GM12875 (cell line): ENCODE results near the gene MED25.

Source experiments
- H3K4me3 ChIP-seq: one replicate; pipeline ENCODE4 v1.5.1; 2011; ENCODE audit warnings: low read depth, low read length, control low read depth
- TF ChIP-seq, protein P1 (sequence below): IDR thresholded peaks from 2 replicates; pipeline ENCODE4 v1.5.1; 2011; ENCODE audit warnings: low read depth, mild to moderate bottlenecking, control low read depth, inconsistent platforms, low read length, moderate library complexity, borderline replicate concordance; ENCODE audit not compliant: insufficient read depth

Gene MED25

DNA sequence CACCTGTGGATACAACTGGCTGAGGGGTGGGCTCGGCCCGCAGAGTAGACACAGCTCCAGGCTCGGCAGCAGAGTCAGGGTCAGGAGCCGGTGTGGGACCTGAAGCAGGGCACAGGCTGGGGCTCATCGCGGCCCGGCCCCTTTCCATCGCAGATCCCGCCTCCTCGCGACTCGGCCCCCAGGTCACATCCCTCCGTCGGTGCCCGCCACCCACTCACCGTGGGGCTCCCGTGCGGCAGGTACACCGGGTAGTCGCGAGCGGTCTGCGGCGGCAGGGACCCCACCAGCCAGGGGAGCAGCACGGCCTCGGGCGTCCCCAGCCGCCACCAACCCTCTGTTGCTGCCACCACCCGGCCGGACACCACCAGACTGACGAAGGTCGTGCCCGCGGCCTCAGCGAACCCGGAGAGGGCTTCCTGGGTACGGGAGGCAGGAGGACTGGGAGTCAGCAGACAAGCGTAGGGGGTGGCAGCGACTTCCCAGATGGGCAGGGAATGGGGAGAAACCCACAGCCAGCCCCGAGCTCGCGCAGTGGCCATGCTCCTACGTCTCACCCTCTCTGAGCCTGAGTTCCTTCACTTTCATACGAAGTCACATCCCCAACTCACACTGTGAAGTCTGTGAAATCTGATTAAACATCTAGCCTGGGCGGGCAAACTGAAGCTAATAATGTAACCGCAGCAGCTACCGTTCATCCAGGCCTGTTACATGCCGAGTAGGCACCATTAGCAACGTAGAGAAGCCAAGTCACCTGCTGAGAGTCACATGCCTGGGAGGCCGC is 8.7 kb upstream of the MED25 start:
- TF ChIP-seq, protein P1, sequence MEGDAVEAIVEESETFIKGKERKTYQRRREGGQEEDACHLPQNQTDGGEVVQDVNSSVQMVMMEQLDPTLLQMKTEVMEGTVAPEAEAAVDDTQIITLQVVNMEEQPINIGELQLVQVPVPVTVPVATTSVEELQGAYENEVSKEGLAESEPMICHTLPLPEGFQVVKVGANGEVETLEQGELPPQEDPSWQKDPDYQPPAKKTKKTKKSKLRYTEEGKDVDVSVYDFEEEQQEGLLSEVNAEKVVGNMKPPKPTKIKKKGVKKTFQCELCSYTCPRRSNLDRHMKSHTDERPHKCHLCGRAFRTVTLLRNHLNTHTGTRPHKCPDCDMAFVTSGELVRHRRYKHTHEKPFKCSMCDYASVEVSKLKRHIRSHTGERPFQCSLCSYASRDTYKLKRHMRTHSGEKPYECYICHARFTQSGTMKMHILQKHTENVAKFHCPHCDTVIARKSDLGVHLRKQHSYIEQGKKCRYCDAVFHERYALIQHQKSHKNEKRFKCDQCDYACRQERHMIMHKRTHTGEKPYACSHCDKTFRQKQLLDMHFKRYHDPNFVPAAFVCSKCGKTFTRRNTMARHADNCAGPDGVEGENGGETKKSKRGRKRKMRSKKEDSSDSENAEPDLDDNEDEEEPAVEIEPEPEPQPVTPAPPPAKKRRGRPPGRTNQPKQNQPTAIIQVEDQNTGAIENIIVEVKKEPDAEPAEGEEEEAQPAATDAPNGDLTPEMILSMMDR, result no peak
- H3K4me3 ChIP-seq, result peak overlapping the region; percentile 28

DNA sequence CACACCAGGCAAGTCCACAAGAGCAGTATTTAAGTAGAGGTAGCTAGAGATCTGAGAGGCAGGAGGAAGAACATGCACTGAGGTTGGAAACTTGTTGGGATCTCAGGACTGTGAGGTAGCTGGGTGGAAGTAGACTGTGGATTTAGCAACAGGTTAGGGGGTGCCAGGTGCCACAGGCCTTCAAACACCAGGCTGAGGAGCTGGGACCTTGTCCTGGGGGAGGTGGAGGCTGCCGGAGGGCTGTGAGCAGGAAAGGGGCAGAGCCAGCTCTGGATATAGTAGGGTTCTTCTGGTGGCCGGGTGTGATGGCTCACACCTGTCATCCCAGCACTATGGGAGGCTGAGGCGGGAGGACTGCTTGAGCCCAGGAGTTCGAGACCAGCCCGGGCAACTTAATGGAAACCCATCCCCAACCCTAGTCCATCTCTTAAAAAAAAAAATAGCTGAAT is 8.1 kb upstream of the MED25 start:
- H3K4me3 ChIP-seq, result no peak overlapping the region
- TF ChIP-seq, protein P1, result no peak

DNA sequence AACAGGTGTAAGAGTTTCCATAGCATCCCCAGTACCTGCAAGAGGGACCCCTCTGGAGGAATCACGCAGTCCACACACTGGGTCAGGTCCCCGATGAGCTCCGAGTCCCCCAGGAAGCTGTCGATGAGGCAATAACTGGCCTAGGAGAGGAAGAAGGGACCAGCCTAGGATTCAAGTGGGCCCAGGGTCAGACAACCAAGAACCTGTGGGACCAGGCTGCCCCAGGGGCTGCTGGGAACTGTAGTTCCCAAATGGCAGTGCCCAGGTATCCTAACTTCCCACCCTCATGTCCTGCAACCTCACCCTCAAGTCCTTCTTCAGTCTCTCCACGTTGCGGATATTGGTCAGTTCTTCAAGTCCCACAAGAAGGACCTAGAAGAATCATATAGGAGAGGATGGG is 6.8 kb upstream of the MED25 start:
- TF ChIP-seq, protein P1, result no peak
- H3K4me3 ChIP-seq, result no peak overlapping the region

DNA sequence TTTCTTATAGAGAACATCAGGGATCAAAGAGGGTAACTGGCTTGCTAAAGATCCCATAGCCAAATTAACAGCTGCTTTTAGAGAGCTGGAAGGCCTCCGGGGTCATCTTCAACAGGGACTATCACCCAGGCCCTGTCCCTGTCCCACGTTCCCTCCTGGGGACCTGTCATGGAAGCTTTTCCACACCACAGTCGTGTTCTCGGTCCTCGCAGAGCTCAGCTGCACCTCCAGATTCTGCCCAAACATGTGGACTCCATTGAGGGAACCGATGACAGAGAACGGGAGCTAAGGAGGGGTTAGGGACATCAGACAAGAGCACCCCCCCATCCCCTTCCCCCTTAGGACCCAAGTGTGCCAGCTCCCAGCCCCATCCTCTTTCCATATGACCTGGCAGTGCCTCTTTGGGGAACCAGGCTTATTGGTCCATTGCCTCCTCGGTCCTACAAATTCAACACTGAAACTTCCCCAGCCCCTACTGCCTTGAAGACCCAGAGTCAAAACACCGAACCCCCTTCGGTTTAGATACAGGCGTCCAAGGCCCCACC is 5.6 kb upstream of the MED25 start:
- peak overlapping the region; percentile 72 for H3K4me3 ChIP-seq
- TF ChIP-seq, protein P1, result no peak

DNA sequence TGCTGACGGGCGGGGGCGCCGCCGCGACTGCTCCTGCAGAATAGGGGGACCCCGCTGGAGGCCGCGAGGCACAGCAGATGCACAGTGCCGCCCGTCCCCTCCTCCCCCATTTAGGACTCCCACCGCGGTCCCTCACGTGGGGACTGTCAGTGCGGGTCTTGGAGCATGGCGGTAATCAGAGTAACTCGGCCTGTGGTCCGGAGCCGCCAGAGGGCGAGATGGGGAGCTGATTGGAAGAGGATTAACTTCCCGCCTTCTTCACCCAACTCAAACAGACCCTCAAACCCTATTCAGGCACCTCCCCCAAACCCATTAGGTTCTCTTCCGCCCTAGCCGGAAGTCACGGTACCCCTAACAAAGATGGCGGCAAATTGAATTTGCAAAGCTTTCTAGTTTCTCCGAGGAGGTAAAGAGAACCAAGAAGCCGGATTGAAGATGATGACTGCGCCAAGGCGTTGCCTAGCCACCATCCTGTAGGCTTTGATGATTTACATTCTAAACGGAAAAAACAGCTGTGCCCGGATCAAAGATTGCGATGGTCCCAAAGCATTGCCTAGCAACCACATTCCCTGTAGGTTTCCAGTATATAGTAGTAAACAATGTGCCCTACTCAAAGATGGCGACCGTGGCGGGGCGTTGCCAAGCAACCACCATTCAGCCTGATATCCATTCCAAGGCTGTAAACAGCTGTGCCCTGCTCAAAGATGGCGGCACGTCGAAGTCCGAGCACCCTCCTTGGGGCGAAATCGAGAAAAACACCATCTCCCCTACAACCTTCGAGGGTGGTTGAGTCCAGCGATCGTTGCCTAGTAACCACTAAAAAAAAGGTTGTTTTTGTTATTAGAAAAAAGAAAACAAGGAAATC is 4.9 kb upstream of the MED25 start, which contains the start of gene FUZ:
Gene FUZ (minus strand): TSS at position 296 of the 865 bp plus-strand sequence. CDS start 186 bp downstream, at position 110.
- TF ChIP-seq, protein P1, result no peak
- H3K4me3 ChIP-seq, result peak within 1 kb of the TSS; percentile 72

DNA sequence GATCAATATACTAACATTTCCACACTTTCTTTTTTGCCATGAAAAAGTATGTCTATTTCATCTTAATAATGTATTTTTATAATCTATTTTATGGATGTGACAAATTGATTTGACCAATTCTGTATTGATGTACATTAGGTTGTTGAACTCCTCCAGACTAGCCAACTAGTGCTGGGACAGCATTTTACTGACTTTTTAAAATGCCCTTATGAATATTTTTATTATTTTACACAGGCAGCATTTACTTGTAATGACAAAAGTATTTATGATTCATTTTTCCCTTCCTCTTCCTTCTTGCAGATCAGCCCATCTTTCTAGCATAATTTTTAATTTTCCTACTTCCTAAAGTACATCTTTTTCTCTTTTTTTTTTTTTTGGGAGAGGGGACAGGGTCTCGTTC is 4.1 kb upstream of the MED25 start:
- TF ChIP-seq, protein P1, result no peak
- H3K4me3 ChIP-seq, result no peak overlapping the region
